Activated effector memory CD4-positive, alpha-beta T cell treated with Interleukin-2 at 50 U/mL for 16 hours (primary cell): Measurements from ENCODE around the gene ATP6V1F.

Experiments used
- DNase-seq: peaks from one replicate; pipeline ENCODE4 v3.0.0-alpha.2; 2020

The ATP6V1F gene, protein sequence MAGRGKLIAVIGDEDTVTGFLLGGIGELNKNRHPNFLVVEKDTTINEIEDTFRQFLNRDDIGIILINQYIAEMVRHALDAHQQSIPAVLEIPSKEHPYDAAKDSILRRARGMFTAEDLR

DNA sequence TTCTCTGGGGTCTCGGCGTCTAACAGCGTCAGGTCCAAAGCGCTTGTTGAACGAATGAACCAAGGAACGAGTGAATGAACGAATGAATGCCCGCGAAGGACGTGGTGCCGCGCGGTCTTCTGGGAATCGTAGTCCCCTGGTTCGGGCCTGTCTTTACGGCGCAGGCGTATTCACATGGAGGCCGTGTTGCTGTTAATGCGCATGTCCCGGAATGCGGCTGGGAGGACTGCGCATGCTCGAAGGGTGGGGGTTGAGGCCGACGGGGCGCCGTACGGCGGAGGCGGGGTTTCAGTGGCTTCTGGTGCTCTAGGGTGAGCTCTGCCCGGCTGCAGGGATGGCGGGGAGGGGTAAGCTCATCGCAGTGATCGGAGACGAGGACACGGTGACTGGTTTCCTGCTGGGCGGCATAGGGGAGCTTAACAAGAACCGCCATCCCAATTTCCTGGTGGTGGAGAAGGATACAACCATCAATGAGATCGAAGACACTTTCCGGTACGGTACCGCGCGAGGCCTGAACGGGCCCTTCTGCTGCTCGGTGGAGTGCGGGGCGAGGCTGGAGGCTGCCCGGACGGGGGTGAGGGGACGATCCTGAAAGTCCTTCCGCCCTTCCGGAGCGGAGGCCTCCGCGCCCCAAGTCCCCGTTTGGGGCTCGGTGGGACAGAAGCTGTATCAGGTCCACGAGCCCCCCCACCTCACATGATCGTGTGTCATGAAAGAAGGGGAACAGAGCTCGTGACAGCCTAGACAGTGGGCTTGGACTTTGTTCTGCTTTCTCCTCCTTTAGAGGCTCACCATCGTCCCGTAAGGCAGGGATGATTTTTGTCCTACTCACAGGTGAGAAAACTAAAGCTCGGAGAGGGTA lies at the start of gene ATP6V1F:
Gene ATP6V1F (plus strand): TSS at position 286 of the 862 bp plus-strand sequence. CDS start 49 bp downstream, at position 335.
- peak; percentile 99 for DNase-seq

DNA sequence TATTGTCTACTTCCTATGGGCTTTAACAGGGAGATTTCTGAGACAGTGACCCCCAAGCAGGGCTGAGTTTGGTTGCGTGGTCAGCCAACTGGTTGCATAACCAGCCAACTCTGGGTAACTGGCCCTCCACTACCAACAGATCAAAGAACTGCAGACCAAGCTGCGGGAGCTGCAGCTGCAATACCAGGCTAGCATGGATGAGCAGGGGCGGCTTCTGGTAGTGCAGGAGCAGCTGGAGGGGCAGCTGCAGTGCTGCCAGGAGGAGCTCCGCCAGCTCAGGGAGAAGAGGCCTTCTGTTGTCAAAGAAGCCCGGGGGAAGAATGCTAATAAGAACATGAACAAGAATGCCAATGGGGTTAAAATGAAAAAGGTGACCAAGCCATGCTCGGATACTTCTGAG lies 48.2 kb upstream of the ATP6V1F start:
- DNase-seq: no peak

DNA sequence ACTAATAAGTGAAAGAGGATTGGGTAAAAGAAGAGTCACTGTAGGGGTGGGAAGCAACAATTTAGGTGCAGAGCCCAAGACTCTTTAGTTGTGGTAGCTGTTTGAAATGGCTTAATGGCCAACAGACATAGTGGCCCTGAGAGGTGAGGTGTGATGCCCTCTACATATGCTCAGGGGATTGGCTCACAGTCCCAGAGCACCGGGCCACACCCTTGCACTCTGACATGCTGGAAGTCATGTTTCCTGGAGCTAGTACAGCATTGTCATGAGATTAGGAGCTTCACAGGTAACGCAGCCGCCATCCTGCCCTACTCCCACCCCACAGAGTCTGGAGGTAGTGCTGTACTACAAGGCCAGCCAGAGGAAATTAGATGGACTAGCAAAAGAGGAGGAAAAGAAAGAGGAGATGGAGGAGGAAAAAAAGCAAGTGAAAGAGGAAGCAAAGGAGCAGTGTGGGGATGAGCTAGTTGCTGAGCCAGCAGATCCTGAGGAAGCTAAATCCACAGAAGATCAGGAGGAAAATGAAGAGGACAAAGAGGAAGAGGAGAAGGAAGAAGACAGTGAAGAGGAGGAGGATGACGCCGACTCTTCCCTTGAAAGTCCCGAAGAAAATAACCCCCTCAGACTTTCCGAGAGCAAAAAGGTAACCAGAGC lies 47.2 kb upstream of the ATP6V1F start:
- DNase-seq: no peak

DNA sequence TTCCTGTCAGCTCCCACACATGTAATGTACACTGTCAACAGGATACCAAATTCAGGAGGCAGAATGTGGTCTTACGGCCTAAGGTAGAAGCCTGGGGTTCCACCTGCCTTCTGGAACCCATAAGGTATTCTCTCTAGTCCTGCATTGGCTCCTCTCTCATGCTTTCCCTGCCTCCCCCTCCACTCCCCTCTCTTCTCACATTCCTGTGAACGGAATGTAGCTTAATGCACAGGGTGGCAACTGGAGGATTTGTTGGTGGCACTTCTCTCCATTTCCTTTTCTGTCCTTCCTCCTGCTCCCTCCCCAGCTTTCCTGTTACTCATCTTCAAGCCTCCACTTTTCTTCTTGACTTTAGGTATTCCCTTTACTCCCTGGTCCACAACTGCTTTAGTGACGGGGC lies 44.0 kb upstream of the ATP6V1F start:
- no peak for DNase-seq

DNA sequence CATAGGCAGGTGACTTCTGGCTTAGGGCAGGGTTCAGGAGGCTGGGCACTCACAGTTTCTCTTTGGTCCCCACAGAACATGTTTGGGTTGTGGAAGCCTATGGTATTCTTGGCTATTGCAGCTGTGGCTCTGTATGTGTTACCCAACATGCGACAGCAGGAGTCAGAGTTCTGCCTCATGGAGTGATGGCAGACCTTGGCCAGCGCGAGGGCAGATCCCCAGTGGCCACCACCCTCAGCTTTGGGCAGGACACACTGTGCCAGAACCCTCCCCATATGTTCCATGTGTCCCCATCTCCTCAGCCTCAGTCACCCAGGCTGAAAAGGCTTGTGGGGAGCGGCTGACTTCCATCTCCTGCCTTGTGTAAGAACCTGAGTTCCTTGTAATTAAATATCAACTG lies 40.9 kb upstream of the ATP6V1F start:
- no peak for DNase-seq

DNA sequence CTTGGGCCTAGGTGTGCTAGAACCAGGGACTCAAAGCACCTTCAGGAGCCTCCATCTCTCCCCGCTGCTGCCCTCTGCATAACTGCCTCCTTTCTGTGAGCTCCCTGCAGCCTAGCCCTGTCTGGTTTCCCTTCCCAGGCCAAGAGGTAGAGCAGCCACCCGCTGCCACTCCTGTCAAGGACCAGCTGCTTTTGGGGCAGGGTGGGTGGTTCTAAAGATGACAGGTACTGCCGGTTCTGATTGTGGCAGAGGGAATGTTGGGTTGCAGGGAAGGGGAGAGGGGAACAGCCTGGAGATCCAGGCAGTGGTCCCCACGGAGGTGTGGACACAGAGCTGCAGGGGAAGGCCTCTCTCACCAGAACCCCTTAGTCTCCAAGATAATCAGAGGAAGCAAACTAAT lies 36.1 kb upstream of the ATP6V1F start:
- no peak for DNase-seq

DNA sequence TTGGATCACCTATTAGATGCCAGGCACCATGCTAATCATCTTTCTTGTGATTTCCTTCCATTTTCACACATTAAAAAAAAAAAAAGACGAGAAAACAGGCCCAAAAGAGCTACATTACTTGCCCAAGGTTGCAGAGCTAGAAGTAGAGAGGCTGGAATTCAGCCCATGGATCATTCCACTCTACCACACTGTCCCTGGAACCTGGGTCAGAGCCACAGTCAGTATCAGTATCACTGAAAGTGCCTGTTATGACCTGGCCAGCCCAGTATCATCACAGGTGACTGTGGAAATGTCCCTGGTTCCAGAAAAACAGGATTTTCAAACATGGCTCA lies 35.8 kb upstream of the ATP6V1F start:
- no peak for DNase-seq

DNA sequence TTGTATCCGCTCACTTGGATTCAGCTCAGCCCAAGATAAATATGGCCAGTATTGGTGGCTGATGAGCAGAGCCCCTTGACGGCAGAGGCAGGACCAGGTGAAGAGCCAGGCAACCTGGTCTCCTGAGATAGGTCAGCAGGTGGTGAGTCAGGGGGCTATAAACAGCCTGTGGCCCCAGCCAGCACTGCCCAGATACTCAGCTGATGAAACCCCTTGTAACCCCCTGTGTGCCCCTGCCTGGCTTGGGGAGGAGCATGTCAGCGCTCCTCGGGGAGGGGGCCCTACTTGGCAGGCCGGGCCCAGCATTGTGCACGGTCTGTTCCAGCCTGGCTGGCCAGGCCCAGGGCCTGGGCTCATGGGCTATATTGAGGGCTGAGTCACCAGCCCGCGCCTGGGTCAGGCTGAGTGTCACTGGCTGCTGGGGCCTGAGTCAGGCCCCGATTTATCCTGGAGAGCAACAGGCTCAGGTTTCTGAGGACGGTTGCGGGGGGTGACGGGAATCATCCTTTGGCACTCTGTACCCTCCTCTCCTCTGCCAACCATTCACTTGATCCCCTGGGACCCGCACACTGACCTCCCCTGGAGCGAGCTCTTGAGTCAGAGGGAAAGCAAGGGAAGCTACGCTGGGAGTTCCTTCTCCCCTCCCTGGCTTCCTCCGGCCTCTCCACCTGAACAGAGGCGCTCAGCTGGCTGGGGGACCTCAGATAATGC lies 35.3 kb upstream of the ATP6V1F start:
- DNase-seq: no peak

DNA sequence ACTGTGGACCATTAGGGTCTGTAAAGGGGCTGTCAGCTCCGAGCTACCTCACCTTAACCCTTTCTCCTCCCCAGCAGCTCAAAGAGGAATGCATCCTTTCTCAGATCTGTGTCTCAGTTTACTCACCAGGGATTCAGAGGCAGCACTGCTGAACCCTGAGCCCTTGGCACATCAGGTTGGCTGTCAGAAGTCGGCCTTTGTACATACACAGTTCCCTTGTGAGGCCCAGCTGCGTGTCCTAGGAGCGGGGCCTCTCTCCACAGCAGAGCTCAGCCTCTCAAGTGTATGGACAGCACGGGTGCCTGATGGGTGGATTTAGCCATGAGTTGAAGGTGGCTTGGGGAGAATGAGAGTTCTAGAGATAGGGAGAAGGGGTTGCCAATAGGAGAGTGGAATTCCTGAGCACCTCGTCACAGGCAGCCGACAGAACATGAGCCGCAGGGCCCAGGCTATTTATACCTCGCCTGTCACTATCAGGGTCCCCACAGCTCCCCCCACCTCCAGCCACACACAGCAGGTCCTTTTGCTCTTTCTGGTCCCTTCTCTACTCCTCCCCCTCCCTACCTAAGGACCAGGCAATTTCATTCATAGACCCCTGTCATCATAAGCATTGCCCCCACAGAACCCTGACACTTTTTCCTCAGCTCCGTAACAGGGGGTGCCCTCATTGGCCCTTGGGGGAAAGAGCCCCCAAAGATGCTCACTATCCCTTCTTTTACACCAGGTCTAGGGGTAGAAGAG lies 34.5 kb upstream of the ATP6V1F start:
- no peak for DNase-seq

DNA sequence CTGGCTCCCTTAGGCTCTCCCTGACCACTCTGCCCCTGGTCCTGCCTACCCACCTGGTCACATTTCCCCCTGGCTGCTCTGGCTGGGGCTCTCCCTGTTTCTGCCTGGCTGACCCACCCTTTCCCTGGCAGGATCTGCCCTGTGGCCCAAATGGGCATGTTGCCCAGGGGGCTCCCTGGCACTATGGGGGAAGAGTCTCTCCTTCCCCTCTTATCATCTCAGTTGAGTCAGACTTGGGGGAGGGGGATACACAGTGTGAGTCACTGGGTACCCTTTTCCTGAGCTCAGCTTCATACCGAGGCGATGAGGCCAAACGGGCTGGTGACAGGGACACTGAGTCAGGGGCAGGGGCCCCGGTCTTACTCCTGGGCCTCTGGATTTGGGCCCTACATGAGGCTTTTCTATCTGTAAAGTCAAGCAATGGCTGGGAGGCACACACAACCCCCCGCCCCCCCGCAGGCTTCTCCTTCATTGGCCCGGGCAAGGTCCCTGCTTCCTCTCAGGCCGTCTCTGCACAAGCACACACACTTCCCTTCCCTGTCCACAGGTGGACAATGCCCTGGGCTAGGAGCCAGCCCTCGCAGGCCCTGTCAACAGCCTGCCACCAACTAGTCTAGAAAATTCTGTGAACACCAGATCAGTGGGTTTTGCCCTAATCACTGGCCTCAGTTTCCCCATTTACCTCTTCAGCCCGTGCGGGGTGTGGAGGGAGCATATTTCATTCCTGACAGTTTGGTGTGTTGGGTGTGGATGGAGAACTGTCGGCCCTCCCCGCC lies 33.1 kb upstream of the ATP6V1F start:
- no peak for DNase-seq

DNA sequence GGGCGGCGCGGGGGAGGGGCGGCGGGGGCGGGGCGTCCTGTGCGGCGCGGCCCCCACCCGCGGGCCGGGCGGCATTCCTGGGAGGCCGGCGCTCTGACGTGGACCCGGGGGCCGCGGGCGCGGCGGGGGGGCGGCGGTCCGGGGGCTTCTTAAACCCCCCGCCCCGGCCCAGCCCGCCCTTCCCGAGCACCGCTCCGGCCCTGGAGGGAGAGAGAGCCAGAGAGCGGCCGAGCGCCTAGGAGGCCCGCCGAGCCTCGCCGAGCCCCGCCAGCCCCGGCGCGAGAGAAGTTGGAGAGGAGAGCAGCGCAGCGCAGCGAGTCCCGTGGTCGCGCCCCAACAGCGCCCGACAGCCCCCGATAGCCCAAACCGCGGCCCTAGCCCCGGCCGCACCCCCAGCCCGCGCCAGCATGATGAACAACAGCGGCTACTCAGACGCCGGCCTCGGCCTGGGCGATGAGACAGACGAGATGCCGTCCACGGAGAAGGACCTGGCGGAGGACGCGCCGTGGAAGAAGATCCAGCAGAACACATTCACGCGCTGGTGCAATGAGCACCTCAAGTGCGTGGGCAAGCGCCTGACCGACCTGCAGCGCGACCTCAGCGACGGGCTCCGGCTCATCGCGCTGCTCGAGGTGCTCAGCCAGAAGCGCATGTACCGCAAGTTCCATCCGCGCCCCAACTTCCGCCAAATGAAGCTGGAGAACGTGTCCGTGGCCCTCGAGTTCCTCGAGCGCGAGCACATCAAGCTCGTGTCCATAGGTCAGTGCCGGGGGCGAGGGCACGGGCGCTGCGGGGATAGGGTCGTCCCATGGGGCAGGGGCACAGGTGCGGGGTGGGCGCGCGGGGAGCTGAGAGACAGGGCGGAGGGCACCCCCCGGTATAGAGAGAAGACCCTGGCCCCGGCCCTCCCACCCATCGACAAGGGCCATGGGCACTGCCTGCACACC lies 32.2 kb upstream of the ATP6V1F start, which contains the start of gene FLNC:
Gene FLNC (plus strand): TSS at position 176 of the 947 bp plus-strand sequence. CDS start 232 bp downstream, at position 408.
- DNase-seq: peak; percentile 13

DNA sequence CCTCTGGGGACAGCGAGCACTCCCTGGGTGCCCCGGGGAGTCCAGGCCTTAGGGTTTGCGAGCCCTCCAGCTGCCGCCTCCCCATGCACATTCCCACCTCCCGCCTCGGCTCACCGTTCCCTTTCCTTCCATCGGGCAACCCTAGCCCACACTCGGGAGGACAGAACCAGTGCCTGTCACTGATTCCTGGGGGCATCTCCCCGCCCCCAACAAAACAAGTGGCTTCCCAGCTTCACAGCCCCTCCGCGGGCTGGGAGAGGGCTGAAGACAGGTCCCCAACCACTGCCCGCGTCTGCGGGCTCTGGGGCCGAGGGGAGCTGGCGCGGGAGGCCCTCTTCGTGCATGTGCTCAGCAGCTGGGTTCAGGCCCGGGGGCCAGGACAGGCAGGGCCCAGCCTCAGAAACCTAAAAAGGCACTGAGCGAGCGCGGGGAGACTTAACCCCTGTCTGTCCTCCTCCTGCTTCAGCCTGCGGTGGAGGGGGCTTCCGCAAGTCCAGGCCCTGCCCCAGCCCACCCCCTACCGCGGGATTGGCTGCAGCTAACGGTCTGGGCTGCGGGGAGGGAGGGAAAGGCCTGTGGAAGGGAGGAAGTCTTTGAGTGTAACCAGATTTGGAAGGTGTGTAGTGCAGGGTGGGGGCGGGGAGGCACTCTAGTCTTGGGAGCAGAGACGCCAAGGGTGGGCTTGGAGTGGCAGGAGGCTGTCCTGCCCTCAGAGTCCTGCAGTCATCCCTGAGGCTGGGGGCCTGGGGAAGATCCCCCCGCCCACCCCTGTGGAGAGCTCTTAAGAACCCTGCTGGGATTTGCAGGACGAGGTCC lies 31.3 kb upstream of the ATP6V1F start:
- DNase-seq: no peak

DNA sequence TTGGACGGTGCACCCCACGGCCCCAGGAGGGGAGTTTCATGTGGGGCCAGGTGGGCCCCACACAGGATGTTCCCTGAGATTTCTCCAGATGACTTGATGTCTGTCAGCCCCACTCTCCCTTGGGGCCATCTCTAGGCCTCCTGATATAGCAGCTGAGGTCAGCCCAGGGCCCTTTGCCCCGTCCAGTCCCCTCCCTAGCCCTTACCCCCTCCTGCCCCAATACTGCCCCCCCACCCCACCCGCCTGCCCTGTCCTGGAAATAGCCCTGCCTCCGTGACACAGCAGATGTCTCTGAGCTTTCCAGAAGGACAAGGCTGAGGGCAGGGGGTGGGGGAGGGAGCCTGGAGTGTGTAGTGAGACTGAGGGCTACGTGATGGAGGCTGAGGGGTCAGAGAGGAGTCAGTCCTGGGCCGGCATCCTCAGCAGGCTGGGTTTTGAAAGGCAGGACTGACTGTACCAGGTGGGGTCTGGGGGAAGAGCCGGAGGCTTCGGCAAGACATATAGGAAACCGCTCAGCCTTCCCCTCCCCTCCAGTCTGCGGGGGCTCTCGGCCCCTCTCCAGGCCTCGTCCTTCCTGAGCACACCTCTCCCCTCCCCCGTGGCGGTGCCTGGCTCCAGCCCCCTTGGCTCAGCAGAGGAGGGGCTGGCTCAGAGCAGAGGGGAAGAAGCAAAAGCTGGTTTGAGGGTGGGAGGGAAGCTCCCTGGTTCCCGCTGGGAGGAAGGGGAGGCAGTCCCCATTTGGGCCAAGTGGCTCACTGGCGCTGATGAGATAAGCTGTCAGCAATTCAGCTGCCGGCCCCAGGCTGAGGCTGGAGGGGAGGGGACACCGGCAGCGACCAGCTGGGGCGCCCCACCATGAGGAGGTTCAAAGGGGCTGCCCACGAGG lies 30.4 kb upstream of the ATP6V1F start:
- DNase-seq: no peak

DNA sequence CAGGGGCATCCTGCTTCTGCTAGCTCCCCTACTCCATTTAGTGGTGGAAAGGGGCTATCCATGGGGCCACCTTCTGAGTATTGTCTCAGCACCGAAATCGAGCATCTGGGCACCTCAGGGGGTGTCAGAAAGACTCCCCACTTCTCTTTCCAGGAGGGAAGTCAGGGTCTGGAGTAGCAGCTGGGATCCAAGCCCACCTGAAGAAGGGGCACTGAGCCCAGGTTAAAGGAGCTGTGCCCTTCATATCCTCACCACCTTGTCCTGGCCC lies 29.8 kb upstream of the ATP6V1F start:
- DNase-seq: no peak

DNA sequence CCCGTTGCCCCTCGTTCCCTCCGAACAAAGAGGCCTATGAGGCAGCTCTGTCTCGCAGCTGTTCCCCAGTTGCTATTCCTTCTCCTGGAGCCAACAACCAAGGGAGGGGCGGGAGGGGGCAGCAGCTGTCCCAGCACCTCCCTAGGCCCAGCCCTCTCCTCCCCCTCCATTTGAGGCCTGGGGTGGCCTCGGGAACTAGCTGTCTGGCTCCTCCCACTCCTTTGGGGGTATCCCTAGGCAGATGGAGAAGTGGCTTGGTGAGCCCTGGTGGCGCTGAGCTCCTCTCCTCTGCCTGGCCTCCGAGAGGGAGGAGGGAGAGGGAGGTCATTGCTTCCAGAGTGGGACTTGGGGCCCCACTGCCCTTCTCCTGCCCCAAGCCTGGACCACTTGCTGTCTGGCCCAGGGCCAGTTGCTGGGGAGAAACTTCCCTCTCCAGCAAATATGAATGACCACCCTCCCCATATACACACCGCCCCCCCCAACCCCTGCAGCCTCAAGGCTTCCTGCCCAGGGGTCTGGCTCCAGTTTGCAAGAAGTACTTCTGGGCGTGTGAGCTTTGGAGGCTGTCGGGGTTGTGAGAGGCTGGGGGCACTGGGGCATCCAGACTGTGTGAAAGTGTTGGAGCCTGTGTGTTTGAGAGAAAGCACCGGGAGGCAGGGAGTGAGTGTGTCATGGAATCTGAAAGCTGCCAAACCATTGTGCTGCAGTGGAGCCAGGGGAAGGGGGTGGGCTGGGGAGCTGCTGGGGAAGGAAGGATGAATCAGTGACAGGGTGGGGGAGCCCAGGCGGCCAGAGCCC lies 29.3 kb upstream of the ATP6V1F start:
- no peak for DNase-seq

DNA sequence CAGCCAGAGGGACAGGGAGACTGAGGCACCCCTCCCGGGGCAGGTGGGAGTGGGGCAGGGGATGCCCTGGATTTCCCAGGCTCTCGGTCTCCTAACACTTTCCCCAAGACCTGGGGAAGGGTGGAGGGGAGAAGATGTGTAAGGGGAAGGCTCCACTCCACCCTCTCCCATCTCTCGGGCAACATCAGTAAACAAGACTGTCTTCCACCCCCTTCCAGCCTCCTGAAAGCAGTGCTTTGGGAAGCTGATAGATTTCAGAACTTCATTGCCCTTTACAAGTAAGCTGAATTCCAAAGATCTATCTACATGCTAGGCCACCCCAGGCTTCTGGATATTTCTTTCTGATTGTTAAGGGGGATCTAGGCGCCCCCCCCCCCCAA lies 28.7 kb upstream of the ATP6V1F start:
- no peak for DNase-seq

DNA sequence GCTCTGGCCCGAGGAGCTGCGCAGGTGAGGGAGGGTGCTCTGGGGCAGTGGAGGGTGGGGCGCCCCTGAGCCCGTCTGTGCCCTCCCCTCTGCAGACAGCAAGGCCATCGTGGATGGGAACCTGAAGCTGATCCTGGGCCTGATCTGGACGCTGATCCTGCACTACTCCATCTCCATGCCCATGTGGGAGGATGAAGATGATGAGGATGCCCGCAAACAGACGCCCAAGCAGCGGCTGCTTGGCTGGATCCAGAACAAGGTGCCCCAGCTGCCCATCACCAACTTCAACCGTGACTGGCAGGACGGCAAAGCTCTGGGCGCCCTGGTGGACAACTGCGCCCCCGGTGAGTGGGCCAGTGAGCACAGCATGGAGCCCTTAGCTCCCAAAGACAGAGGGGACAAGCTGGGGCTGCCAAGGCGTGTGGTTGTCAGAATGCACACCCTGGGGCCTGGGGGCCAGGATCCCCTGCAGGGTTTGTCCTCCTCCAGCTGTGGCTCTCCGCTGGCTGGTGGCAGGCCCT lies 27.4 kb upstream of the ATP6V1F start:
- DNase-seq: no peak
